WTC11 (cell line): Measurements from ENCODE around the gene GABRB1. TPM values are rescaled to one million over a fixed set of nuclear protein-coding genes. Genes with fewer than 3 reads are reported as not detected.
A peak's percentile ranks its signal among the peaks of the same experiment; 100 is the strongest.

Experiments
- ATAC-seq: fragments of 200-7000 bp; cut with Tn5 transposase; 2 replicates; pipeline ENCODE4 v1.10.0; 2021; ENCODE audit warnings: mild to moderate bottlenecking, moderate library complexity
- CTCF ChIA-PET: fragments of 300-600 bp; sonication (Branson Sonifier 250); formaldehyde crosslinking; loops from one replicate; lab custom pipeline; 2021; ENCODE audit warnings: antibody characterized with exemption; lab: Charles Lee
- POLR2A ChIA-PET: fragments of 350-600 bp; sonication (Branson Sonifier 250); formaldehyde crosslinking; loops from one replicate; lab custom pipeline; 2021; ENCODE audit warnings: antibody characterized with exemption; lab: Charles Lee
- DNase-seq: peaks from one replicate; pipeline ENCODE4 v3.0.0; 2021; ENCODE audit warnings: low spot score
- H3K27ac Mint-ChIP-seq: 2 replicates; pipeline ENCODE4 v1.8.0; 2021; ENCODE audit warnings: mixed read lengths
- H3K27me3 Mint-ChIP-seq: 2 replicates; pipeline ENCODE4 v1.8.0; 2021; ENCODE audit warnings: low read depth, mild to moderate bottlenecking, moderate library complexity, mixed read lengths
- H3K36me3 Mint-ChIP-seq: 2 replicates; pipeline ENCODE4 v1.8.0; 2021; ENCODE audit warnings: mixed read lengths
- H3K4me1 Mint-ChIP-seq: 2 replicates; pipeline ENCODE4 v1.8.0; 2022; ENCODE audit warnings: mixed read lengths
- H3K4me3 Mint-ChIP-seq: 2 replicates; pipeline ENCODE4 v1.8.0; 2021; ENCODE audit warnings: mild to moderate bottlenecking, moderate library complexity, mixed read lengths
- H3K9me3 Mint-ChIP-seq: 2 replicates; pipeline ENCODE4 v1.8.0; 2021; ENCODE audit warnings: mixed read lengths
- CBFB ChIP-seq: sonication (generic); formaldehyde crosslinking; IDR thresholded peaks from 2 replicates; pipeline ENCODE4 v1.8.1; 2022; ENCODE audit warnings: mild to moderate bottlenecking, low read depth, missing genetic modification reagents
- ELF4 ChIP-seq: sonication (generic); formaldehyde crosslinking; IDR thresholded peaks from 2 replicates; pipeline ENCODE4 v1.8.1; 2022; ENCODE audit warnings: low read depth, mild to moderate bottlenecking, moderate library complexity, missing genetic modification reagents
- NR3C1 ChIP-seq: sonication (generic); formaldehyde crosslinking; conservative IDR thresholded peaks from 2 replicates; pipeline ENCODE4 v1.8.1; 2023; ENCODE audit warnings: low read depth, mild to moderate bottlenecking, missing genetic modification reagents
- ZNF121 ChIP-seq: sonication (generic); formaldehyde crosslinking; IDR thresholded peaks from 2 replicates; pipeline ENCODE4 v1.8.0; 2023; ENCODE audit warnings: missing genetic modification reagents
- ZNF219 ChIP-seq: sonication (generic); formaldehyde crosslinking; IDR thresholded peaks from 2 replicates; pipeline ENCODE4 v1.8.0; 2023; ENCODE audit warnings: missing genetic modification reagents, mild to moderate bottlenecking, borderline replicate concordance
- total RNA-seq: library from RNA; stranded (reverse); gene quantifications from 3 replicates; pipeline ENCODE4 v1.2.3, GENCODE V29; 2021
- TF ChIP-seq, protein P1 (sequence below): fragments of 250-450 bp; sonication (Bioruptor Pico); IDR thresholded peaks from 2 replicates; pipeline ENCODE4 v1.9.0; 2021; ENCODE audit warnings: mild to moderate bottlenecking
- TF ChIP-seq, protein P2 (sequence below): fragments of 250-450 bp; sonication (Bioruptor Pico); IDR thresholded peaks from 2 replicates; pipeline ENCODE4 v1.8.0; 2021; ENCODE audit warnings: mild to moderate bottlenecking
- TF ChIP-seq, protein P3 (sequence below): sonication (generic); formaldehyde crosslinking; IDR thresholded peaks from 2 replicates; pipeline ENCODE4 v1.8.1; 2022; ENCODE audit warnings: missing genetic modification reagents, borderline replicate concordance
- TF ChIP-seq, protein P4 (sequence below): sonication (generic); formaldehyde crosslinking; IDR thresholded peaks from 2 replicates; pipeline ENCODE4 v1.8.1; 2022; ENCODE audit warnings: mild to moderate bottlenecking, moderate library complexity, missing genetic modification reagents
- TF ChIP-seq, protein P5 (sequence below): sonication (generic); formaldehyde crosslinking; IDR thresholded peaks from 2 replicates; pipeline ENCODE4 v1.8.1; 2023; ENCODE audit warnings: mild to moderate bottlenecking, moderate library complexity, missing genetic modification reagents
- TF ChIP-seq, protein P6 (sequence below): sonication (generic); formaldehyde crosslinking; conservative IDR thresholded peaks from 2 replicates; pipeline ENCODE4 v1.8.1; 2023; ENCODE audit warnings: mild to moderate bottlenecking, low read depth, missing genetic modification reagents, moderate library complexity
- TF ChIP-seq, protein P7 (sequence below): fragments of 250-450 bp; sonication (Bioruptor Pico); IDR thresholded peaks from 2 replicates; pipeline ENCODE4 v1.9.0; 2021; ENCODE audit warnings: moderate library complexity, mild to moderate bottlenecking, inconsistent platforms, borderline replicate concordance

GABRB1 gene
- total RNA-seq, 1 experiment from 2014 or later: 0.66 TPM

DNA sequence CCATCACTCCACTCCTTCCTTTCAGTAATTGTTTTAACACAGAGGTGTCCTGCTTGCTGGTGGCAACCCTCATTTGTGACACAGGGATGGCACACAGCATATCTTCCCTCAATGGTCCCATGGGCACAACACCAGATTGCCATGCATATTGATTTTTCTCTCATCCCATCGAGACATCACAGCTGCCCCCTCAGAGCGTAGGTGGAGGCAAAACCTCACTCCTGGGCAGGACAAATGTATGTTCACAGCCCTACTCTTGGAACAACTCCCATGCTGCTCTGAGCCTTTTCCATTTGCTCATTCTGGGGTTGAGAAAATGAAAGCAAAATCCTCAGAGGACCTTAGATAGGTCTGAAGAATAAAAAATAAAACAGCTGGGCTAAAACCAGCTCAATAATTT lies 172.2 kb downstream of the GABRB1 start:
- Mint-ChIP-seq H3K36me3 (no peaks in the 10 kb centered on the region), H3K4me1 (peaks cover 16% of the 10 kb centered on the region), H3K9me3 (no peaks in the 10 kb centered on the region; the same call in none of the 2 replicates), H3K4me3 (no peak overlapping the region), H3K27ac (no peak overlapping the region), H3K27me3 (no peaks in the 10 kb centered on the region)
- ATAC-seq (no peak), DNase-seq (no peak)
- TF ChIP-seq ELF4: no peak
- TF ChIP-seq, protein P1, sequence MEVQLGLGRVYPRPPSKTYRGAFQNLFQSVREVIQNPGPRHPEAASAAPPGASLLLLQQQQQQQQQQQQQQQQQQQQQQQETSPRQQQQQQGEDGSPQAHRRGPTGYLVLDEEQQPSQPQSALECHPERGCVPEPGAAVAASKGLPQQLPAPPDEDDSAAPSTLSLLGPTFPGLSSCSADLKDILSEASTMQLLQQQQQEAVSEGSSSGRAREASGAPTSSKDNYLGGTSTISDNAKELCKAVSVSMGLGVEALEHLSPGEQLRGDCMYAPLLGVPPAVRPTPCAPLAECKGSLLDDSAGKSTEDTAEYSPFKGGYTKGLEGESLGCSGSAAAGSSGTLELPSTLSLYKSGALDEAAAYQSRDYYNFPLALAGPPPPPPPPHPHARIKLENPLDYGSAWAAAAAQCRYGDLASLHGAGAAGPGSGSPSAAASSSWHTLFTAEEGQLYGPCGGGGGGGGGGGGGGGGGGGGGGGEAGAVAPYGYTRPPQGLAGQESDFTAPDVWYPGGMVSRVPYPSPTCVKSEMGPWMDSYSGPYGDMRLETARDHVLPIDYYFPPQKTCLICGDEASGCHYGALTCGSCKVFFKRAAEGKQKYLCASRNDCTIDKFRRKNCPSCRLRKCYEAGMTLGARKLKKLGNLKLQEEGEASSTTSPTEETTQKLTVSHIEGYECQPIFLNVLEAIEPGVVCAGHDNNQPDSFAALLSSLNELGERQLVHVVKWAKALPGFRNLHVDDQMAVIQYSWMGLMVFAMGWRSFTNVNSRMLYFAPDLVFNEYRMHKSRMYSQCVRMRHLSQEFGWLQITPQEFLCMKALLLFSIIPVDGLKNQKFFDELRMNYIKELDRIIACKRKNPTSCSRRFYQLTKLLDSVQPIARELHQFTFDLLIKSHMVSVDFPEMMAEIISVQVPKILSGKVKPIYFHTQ (CRISPR knock-in tag): no peak
- TF ChIP-seq, protein P2, sequence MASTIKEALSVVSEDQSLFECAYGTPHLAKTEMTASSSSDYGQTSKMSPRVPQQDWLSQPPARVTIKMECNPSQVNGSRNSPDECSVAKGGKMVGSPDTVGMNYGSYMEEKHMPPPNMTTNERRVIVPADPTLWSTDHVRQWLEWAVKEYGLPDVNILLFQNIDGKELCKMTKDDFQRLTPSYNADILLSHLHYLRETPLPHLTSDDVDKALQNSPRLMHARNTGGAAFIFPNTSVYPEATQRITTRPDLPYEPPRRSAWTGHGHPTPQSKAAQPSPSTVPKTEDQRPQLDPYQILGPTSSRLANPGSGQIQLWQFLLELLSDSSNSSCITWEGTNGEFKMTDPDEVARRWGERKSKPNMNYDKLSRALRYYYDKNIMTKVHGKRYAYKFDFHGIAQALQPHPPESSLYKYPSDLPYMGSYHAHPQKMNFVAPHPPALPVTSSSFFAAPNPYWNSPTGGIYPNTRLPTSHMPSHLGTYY (CRISPR knock-in tag): no peak
- TF ChIP-seq ZNF219 (CRISPR knock-in tag): no peak
- TF ChIP-seq, protein P3, sequence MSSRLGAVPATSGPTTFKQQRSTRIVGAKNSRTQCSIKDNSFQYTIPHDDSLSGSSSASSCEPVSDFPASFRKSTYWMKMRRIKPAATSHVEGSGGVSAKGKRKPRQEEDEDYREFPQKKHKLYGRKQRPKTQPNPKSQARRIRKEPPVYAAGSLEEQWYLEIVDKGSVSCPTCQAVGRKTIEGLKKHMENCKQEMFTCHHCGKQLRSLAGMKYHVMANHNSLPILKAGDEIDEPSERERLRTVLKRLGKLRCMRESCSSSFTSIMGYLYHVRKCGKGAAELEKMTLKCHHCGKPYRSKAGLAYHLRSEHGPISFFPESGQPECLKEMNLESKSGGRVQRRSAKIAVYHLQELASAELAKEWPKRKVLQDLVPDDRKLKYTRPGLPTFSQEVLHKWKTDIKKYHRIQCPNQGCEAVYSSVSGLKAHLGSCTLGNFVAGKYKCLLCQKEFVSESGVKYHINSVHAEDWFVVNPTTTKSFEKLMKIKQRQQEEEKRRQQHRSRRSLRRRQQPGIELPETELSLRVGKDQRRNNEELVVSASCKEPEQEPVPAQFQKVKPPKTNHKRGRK (CRISPR knock-in tag): no peak
- POLR2A ChIA-PET: no interaction called here
- CTCF ChIA-PET: no interaction called here

DNA sequence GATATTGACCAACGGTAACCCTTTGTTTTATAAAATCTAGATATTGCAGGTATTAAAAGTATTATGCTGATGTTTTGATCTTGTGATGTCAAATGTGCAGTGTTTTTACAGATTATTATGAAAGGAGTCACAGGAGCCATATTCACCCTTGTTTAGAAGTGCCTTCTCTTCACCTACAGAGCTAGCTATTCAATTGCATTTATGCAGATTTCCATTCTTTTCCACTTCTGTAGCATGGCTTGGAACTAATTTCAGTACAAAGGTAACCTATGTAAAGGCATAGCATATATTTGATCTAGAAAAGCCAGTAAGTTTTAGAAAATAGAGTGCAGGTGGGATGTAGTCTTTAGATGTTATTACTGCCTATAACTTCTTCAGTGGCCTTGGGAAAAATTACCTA lies 176.2 kb downstream of the GABRB1 start:
- Mint-ChIP-seq H3K36me3 (no peaks in the 10 kb centered on the region), H3K9me3 (no peaks in the 10 kb centered on the region; the same call in none of the 2 replicates), H3K4me3 (no peak overlapping the region), H3K27me3 (no peaks in the 10 kb centered on the region), H3K4me1 (peaks cover 13% of the 10 kb centered on the region), H3K27ac (no peak overlapping the region)
- ChIA-PET CTCF (interaction anchor here (0.9 to 1.0 kb wide), 2 partner anchors 24 to 85 kb away, joined by 3 to 4 read pairs; no protein-coding TSS in a partner anchor), POLR2A (no interaction called here)
- DNase-seq (no peak), ATAC-seq (peak; percentile 72)
- TF ChIP-seq ZNF121 (CRISPR knock-in tag) (no peak), NR3C1 (CRISPR knock-in tag) (no peak), CBFB (no peak)
- TF ChIP-seq, protein P1 (CRISPR knock-in tag): no peak
- TF ChIP-seq, protein P4, sequence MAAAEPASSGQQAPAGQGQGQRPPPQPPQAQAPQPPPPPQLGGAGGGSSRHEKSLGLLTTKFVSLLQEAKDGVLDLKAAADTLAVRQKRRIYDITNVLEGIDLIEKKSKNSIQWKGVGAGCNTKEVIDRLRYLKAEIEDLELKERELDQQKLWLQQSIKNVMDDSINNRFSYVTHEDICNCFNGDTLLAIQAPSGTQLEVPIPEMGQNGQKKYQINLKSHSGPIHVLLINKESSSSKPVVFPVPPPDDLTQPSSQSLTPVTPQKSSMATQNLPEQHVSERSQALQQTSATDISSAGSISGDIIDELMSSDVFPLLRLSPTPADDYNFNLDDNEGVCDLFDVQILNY: no peak
- TF ChIP-seq, protein P5, sequence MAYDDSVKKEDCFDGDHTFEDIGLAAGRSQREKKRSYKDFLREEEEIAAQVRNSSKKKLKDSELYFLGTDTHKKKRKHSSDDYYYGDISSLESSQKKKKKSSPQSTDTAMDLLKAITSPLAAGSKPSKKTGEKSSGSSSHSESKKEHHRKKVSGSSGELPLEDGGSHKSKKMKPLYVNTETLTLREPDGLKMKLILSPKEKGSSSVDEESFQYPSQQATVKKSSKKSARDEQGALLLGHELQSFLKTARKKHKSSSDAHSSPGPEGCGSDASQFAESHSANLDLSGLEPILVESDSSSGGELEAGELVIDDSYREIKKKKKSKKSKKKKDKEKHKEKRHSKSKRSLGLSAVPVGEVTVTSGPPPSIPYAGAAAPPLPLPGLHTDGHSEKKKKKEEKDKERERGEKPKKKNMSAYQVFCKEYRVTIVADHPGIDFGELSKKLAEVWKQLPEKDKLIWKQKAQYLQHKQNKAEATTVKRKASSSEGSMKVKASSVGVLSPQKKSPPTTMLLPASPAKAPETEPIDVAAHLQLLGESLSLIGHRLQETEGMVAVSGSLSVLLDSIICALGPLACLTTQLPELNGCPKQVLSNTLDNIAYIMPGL: no peak
- TF ChIP-seq, protein P6, sequence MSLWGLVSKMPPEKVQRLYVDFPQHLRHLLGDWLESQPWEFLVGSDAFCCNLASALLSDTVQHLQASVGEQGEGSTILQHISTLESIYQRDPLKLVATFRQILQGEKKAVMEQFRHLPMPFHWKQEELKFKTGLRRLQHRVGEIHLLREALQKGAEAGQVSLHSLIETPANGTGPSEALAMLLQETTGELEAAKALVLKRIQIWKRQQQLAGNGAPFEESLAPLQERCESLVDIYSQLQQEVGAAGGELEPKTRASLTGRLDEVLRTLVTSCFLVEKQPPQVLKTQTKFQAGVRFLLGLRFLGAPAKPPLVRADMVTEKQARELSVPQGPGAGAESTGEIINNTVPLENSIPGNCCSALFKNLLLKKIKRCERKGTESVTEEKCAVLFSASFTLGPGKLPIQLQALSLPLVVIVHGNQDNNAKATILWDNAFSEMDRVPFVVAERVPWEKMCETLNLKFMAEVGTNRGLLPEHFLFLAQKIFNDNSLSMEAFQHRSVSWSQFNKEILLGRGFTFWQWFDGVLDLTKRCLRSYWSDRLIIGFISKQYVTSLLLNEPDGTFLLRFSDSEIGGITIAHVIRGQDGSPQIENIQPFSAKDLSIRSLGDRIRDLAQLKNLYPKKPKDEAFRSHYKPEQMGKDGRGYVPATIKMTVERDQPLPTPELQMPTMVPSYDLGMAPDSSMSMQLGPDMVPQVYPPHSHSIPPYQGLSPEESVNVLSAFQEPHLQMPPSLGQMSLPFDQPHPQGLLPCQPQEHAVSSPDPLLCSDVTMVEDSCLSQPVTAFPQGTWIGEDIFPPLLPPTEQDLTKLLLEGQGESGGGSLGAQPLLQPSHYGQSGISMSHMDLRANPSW (CRISPR knock-in tag): no peak
- TF ChIP-seq, protein P7, sequence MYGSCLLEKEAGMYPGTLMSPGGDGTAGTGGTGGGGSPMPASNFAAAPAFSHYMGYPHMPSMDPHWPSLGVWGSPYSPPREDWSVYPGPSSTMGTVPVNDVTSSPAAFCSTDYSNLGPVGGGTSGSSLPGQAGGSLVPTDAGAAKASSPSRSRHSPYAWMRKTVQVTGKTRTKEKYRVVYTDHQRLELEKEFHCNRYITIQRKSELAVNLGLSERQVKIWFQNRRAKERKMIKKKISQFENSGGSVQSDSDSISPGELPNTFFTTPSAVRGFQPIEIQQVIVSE (CRISPR knock-in tag): no peak
